Myometrial cell (primary cell): Measurements from ENCODE around the gene CCNA1. TPM values are rescaled to one million over a fixed set of nuclear protein-coding genes. Genes with fewer than 3 reads are reported as not detected.

Experiments
- total RNA-seq: library from RNA; depleted of rRNA; stranded (reverse); fragments of >200 nt; gene quantifications from 2 replicates; pipeline ENCODE4 v1.2.3, GENCODE V29; 2015

Gene CCNA1
- 2.1 and 6.9 TPM in 2 replicates for total RNA-seq

DNA sequence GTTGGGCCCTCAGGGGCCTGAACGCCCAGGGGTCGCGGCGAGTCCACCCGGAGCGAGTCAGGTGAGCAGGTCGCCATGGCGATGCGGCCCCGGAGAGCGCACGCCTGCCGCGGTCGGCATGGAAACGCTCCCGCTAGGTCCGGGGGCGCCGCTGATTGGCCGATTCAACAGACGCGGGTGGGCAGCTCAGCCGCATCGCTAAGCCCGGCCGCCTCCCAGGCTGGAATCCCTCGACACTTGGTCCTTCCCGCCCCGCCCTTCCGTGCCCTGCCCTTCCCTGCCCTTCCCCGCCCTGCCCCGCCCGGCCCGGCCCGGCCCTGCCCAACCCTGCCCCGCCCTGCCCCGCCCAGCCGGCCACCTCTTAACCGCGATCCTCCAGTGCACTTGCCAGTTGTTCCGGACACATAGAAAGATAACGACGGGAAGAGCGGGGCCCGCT lies at the start of gene CCNA1:
CCNA1 (plus strand) TSS at position 390 of the 439 bp plus-strand sequence. CDS start 562 bp downstream, outside the sequence.

Other genes with a start within 250 kb of the CCNA1 start
- gene SOHLH2, start 217.9 kb upstream of the CCNA1 start, total RNA-seq = 0.35 TPM in 1 of 2 replicates, not detected in the other
- gene CCDC169, start 134.7 kb upstream of the CCNA1 start, total RNA-seq = 6.2 and 13.3 TPM in 2 replicates
- 51.9 and 67.0 TPM in 2 replicates for gene SPART, start 86.1 kb upstream of the CCNA1 start, total RNA-seq
- gene SERTM1, start 241.5 kb downstream of the CCNA1 start, total RNA-seq = not detected in 2 replicates